GM18909 (cell line): ENCODE results near the gene HOXB8.

Experiments
- ATAC-seq: cut with Tn5 transposase; IDR thresholded peaks from one replicate; pipeline ENCODE4 v1.9.1; 2021; ENCODE audit warnings: mild to moderate bottlenecking; ENCODE audit not compliant: unreplicated experiment, poor library complexity

HOXB8 gene

DNA sequence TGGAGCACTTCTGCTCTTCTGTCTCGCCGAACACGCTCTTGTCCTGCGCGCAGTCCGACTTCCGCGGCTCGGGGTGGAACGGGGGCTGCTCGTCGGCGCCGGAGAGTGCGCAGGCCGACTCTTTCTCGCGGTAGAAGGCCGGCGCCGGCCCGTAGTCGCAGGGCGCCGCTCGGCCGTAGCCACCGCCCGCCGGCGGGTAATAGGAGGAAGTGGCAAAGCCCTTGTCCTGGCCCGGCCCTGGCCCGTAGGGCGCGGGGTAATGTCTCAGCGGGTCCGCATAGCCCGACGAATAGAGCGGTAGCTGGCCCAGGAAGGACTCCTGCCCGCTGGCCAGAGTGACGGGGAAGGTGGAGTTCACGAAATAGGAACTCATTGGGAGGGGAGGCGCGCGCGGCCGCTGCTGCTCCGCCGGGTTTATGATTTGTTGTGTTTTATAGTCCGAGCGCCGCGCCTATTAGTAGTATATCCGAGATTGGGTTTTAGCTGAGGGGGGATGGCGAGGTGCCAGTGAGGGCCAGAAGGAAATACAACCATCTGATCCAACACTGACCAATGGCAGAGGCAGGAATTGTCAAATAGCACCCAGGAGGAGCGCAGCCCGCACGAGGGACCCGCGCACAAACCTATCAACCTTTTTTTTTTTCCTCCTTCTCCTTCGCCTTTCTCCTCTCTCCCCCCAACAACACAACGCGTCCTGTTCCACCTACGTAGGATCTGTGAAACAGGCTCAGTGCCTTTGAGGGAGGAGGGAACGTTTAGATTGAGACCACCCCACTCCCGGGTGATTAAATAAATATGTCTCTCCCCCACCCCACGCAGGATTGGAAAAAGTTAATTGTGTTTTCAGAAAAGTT is 17.1 kb downstream of the HOXB8 start:
- no peak for ATAC-seq

DNA sequence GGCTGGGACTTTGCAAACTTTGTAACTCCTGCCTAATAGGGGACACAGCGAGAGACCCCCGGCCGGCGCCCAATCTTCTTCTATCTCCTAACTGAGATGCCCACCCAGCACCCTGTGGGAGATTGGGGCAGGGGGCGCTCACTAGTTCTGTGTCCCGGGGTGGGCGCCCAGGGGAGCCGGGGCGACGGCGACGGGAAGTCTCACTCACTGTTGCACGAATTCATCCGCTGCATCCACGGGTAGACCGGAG is 17.6 kb downstream of the HOXB8 start:
- no peak for ATAC-seq

DNA sequence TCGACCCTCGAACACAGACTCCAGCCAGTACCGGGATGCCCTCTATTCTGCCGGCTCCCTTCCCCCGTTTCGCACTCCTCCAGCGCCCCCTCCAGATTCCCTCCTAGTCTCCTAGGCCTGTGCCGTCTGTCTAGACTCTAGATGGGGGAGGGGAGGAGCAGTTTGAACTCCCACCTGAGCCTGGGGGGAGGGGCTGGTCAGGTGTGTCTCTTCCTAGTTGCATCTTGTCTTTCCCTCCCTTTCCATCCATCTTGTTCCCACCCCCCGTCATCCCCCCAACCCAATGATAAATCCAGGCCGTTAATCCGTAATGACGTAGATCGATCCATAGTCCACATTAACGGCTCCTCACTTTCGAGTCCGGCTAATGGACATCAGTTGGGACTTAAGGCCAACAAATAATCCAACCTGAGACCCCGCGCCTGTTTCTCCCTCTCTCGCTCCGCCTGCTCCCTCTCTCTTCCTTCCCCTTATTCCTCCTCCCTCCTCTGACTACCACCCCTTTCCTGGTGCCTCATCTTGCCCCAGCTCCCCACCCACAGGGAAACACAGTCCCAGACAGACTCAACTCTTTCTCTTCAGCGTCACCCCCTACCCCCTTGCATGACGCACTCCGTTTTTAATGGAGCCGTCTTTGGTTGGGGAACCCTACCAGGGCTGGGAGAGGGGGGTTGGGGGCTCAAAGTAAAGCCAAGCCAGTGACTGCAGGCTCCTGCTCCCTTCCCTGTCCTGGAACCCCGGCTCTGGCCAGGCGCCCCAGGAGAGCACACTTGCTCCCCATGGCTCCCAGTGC is 18.2 kb downstream of the HOXB8 start:
- no peak for ATAC-seq

DNA sequence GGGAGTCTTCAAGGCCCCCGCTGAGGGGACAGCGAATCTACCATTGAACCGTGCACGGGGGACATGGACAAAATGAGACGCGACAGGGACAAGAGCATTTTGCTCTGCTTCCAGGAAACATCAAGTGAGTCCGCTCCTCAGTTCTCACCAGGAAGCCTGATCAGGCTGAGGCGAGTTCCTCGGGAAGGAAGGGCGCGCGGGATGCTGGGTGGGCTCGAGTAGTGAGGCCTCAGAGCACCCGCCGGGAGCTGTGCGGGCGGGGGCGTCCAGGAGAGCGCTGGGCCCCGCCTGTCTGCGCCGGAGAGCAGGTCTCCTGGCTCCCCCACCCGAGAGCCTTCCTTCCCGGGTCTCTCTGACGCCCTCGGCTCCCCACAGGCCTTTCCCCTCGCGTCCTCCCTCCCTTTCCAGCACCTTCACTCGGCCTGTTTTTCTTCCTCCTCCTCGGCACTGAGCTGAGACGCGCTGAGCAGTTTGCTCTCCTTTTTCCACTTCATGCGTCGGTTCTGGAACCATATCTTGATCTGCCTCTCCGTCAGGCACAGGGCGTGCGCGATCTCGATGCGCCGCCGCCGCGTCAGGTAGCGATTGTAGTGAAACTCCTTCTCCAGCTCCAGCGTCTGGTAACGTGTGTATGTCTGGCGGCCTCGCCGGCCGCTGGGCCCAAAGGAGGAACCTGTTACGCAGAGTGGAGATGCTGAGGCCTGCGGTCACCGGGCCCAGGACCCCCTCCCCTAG is 18.9 kb downstream of the HOXB8 start:
- no peak for ATAC-seq

DNA sequence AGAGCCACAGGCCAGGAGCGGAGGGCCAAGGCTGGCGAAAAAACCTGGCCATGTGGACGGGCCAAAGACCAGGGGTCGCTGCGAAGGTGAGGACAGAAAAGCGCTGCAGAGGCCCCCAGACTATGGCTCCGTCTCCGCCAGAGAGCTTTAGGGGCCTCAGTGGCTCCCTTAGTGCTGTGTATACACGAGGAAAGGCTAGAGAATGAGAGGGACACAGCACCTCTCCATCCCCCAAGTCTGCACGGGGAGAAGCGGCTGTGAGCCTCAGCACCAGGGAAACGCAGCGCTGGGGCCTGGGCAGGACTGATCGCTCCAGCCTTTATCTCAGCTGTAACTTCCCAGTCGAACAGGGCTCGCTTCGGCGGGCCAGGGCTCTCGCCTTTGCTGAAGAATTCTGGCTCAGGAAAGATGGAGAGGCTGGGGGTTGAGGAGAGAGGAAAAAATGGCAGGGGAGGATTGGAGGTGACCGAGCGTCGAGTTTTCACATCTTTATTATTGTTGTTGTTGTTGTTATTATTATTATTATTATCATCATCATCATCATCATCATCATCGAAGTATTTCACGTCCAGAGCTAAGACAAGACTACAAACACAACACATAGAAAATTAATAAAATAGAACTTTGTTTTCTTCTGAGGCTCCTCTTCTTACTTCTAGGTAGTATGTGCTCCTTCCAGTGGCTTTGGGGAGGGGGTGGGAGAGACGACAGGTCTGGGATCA is 19.7 kb downstream of the HOXB8 start:
- no peak for ATAC-seq

DNA sequence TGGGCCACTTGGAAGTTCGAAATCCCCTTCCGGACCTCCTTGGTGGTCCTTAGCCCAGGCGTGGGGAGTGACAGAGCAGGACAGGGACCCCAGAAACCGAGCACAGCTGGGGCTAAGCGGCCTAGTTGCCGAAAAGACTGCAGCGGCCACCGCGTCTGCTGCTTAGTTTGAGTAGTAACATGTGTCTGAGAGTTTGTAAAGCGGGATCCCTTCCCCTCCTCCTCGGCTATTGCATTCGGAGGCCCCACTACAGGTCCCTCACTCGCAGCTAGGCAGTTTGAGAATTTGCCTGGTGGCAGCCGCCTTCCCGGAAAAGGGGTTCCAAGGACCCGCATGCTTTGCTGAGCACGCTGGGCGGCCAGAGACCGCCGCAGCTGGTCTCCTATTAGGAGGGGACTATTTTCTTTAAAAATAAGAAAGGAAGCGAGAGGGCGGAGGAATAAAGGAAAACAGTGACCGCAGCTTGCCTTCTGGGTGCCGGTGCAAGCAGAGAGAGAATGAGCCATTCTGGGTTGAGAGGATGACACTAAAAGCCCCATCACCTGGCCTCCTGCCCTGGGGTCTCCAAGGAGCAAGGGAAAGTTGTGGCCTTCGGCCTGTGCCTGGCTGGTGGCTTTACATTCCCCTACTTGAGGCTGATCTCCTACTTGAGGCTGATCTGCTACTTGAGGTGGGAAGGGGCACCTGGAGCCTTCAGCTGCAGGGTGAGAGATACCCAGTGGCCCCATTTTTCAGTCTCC is 20.4 kb downstream of the HOXB8 start:
- no peak for ATAC-seq

DNA sequence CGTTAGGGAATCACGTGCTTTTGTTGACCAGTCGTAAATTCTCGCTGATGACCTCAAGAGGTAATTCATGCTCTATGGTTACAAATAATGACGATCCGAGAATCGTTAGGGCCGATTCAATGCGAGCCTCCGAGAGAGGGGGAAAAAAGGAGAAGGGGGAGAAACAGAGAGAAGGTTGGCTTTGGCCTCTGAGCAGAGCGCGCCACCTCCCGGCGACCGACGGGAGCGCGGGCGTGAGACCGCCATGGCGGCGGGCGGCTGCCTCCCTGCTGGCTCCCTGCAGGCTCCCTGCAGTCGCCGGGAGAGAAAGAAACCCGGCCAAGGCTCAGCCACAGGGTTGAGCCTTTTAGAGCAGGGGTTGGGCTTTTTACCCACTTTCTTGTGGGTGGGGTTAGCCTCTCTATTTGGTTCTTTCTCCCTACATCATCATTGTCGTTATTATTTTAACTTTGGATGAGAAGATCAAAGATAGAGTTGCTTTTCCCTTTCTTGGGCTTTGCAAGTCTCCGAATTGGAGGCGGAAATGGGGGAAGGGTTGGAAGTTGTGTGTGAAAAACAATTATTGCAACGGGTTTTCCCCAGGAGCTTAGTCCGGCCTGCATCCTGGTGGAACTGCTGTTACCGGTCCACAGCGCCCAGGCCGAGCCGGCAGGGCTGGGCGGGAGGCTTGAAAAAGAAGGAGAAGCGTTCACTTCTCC is 21.1 kb downstream of the HOXB8 start:
- no peak for ATAC-seq

DNA sequence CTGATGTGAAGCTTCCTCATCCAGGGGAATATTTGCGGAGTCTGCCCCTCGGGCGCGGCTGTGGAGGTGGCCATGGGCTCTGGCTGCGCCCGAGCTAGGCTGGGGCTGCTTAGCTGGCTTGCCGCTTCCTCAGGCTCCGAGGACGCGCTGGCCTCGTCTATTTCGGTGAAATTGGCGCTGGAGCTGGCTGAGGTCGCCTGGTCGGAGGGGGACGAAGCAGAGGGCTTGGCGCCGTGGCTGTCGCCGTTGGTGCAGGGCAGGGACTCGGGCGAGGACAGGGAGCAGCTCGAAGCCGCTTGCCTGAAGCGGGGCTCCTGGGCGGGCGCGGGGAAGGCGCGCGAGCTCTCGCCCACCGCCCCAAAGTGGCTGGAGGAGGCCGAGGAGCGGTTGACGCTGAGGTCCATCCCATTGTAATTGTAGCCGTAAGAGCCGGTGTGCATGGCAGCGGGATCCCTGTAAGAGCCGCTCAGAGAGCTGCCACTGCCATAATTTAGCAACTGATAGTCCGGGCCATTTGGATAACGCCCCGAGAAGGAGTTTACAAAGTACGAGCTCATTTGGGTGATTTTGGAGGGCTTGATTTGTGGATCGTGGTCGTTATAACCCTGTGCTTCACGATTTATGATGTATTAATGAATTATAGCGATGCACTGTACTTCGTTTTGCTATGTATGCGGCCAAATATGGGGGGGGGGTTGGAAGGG is 21.8 kb downstream of the HOXB8 start, which contains the start of gene HOXB5:
TSS of gene HOXB5 (minus strand) at position 654 of the 704 bp plus-strand sequence. CDS start at position 557, 97 bp downstream.
- no peak for ATAC-seq

DNA sequence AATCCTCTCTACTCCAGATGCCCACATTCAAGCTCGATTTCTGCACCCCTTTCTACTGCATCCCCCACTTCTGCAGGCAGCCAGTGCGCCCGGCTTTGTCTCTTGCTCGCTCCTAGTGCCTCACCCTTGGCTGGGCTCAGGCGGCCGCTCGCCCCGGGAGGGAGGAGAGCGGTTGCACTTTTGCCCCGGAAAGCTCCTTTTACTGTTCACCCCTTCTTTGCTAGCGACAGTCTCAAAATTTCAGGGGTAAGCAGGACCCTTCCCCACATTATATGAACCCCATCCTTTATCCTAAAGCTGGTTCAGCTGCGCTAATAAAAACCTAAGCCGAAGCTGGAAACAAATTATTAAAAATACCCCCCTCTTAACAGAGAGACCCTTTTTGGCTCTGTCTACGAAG is 22.5 kb downstream of the HOXB8 start:
- ATAC-seq: no peak

DNA sequence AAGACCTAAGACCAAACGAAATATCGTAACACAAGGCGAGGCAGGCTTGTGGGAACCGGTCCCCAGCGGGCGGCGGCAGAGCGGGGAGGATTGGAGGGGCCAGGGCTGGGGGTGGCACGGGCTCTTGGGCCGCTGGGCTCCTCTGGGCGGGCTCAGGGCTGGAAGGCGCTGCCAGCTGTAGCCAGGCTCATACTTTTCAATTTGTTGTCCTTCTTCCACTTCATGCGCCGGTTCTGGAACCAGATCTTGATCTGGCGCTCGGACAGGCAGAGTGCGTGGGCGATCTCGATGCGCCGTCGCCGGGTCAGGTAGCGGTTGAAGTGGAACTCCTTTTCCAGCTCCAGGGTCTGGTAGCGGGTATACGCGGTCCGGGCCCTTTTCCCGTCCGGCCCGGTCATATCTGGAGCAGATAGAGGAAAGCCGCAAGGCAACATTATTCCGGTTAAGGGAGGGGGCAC is 23.0 kb downstream of the HOXB8 start:
- ATAC-seq: no peak

DNA sequence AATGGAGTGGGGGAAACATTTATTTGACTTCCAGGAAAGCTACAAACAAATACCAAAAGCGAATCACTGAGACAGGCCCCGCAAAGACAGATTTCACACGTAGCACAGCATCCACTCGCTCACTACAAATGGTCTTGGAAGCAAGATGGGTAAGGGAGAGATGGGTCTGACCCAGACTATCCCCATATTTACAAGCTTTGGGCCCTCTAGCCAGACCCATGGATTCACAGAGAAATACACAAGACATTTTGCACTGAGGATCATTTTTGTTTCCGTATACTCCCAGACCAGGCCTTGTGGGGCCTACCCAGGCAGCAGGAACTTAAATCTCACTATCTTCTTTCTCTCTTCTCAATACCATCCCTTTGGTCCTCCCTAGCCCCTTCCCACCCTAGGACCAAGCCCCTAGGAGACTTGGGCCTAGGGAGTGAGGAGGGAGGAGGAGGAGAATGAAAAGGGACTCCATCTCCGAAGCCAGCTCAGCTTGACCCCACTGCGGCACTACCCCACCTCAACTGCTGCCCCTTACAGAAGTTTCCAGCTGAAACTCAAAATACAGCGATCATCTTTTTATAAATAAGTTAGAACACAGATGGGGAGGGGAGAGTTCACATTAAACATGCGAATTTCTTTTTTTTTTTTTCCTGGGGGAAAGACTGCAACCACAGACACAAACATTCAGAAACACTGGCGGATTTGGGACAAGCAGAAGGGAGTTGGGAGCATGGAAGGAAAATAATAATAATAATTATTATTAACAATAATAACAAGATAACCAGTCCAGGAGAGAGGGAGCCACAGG is 23.6 kb downstream of the HOXB8 start:
- no peak for ATAC-seq

DNA sequence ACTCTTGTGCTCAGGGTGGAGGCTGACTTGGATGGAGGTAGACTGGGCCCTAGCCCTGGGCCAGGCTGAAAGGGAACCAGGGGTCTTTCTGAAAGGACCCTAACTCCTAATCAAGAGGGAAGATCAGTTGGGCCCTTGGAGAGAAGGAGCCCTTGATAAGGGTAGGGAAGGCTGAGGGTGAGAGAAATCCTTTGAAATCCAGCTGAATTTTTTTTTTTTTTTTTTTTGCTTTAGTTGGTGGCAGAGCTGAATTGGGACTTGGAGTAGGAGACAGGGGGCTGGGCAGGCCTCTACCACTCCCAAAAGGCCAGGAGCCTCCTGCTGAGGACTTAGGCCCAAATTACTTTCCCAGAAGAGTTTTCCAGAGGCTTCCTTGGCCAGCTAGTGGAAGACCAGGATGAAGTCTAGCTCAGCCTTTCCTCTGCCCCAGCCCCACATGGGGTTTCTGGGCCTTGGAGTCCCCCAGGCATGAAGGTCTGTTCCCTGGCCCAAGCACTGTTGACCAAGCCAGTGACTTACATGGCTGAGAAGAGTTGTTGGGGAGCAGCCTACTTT is 24.4 kb downstream of the HOXB8 start:
- ATAC-seq: no peak

DNA sequence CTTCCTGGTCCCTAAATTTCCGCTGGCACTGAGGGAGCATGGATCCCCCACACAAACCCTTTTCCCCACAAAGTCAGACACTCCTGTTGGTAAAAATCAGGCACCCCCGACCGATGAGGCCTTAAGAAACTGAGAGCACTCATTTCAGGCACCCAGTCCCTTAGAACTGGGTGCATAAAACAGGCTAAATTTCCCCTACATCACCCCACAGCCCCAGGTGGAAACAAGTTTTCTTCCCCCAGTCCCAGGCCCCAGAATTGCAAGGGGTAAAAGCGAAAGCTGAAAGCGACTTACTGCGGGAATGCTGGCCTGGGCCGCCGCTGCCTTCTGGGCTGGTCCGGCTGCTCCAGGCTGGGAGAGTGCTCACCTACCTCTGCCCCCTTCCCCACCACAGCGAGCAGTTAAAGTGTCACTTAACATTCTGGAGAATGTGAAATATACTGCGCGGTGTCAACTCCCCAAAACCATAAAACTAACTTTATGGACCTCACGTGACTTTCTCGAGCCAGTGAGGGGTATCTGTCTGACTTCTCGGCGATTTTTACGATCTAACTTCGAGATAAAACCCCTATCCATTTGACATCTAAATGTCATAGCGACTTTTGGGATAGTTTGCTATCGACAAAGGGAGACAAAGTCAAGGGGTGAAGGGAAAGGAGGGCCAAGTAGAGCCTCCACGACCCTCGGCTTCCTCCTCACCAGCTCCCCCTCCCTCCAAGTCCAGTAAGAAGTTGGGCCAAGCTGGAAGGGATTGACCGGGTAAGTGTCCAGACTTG is 25.1 kb downstream of the HOXB8 start, which contains the start of gene HOXB3:
TSS of gene HOXB3 (minus strand) at position 411 of the 776 bp plus-strand sequence. CDS start 37,767 bp downstream, outside the sequence.
- no peak for ATAC-seq

DNA sequence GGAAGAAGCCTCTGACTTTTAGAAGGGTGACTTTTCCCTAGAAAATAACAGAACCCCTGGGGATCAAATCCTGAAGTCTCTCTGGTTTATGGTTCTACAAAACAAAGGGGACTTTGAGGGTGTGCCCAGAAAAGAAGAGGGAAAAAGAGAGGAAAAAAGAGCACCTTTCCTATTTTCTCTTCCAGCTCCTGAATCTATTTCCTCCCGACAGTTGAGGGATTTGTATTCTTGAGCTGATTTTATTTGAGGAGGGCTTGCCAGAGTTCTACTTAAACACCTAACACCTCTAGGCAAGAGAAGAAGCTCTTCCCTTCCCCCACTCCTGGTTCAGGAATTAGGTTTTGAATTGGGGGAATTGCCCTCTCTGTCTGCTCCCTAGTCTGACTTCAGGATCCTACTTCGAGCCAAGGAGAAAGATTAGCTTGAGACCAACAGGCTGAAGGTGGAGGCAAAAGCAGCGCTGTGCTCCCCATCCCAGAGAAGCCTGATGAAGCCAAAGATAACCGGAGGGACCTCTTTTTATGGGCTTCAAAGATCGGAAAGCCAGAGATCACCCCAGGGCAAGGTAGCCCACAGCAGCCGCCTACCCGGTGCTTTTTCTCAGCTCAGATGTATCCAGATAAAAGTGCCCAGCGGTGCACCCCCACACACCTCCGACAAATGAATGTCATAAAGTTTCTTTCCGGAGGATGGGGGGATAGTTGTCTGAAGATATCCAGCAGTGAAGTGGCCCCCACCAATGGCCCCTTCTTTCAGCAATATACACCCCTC is 25.8 kb downstream of the HOXB8 start:
- no peak for ATAC-seq

DNA sequence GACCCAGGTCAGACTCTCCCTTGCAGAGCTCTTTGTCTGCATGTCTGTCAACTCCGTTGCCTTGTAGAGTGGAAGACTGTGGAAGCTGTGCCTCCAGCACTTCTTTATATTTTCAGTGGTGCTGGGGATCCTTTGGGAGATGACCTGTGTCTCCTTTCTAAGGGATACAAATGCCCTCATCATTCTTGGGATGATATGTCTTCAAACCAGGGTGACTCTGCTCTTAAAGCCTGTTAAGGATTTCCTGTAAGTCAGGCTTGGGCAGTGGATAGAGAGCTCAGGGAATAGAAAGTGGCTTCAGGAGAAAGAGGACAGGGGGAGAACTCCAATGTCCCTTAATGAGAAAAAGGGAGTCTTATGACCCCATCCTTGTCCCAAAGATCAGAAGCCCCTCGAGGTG is 26.6 kb downstream of the HOXB8 start:
- no peak for ATAC-seq

DNA sequence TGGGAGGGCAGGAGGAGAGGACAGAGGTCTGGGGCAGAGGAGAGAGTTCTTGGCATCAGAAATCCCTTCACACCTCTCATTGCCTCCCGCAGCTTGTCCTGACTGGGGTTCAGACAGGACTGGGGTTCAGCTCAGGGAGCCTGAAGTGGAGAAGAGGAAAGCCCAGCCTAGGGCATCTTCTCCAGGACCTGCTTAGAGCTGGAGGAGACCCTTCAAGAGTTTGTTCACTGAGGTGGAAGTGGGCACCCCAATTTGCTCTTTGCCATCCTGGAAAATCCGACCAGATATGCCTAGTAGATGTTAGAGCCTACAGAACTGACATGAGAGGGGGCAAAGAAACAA is 27.0 kb downstream of the HOXB8 start:
- ATAC-seq: no peak
